ENCODE measurements around the gene GAD1.

GAD1 gene

DNA sequence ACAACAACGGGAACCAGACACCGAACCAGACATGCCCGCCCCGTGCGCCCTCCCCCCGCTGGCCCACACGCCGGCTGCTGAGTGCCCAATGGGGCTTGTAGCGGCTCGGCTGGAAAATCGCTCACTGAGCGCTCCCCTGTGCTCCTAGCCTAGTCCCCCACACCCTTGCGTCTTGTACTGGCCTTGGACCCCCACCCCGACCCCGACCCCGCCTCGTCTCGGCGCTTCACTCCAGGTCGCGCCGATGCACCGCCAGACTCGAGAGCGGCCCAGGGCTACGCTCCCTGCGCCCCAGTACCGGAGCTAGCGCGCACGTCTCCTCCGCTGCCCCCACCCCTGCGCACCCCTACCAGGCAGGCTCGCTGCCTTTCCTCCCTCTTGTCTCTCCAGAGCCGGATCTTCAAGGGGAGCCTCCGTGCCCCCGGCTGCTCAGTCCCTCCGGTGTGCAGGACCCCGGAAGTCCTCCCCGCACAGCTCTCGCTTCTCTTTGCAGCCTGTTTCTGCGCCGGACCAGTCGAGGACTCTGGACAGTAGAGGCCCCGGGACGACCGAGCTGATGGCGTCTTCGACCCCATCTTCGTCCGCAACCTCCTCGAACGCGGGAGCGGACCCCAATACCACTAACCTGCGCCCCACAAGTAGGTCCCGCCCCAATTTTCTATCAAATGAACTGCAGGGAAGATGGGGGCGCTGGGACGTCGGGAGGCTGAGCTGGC lies 1.5 kb downstream of the GAD1 start:
- DNase-seq (ENCODE audit: low read depth) = no peak

DNA sequence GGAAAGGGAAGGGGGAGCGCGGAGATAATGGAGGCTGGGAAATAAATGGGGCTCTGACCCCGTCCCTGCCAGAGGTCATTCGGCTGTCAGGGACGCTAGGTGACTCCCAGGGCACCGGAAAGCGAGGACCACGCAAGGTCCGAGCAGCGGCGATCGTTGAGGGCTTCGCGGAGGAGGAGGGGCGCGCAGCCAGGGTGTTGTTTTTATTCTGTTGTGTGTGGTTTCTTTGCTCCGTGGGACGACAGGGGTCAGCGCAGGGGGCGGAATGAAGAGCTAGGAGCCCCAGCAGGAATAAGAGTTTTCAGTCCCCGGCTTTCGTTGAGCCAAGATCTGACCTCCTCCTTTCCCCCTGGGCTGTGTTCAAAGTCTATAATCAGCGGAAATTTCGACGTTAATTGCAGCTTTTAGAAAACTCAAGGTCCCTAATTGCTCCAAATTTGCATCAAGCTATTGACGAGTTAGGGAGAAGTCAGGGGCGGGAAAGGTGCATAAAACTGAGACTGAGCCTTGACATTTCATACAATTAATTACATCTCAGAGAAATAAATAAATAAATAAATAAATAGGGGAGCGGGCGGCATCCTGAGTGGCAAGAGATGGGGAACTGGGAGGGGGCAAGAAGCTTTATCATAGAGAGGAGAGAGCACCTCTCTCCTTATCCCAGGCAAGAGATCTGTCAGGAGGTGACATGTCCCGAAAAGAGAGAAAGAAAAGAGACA lies 2.2 kb downstream of the GAD1 start:
- no peak for DNase-seq (ENCODE audit: low read depth)

DNA sequence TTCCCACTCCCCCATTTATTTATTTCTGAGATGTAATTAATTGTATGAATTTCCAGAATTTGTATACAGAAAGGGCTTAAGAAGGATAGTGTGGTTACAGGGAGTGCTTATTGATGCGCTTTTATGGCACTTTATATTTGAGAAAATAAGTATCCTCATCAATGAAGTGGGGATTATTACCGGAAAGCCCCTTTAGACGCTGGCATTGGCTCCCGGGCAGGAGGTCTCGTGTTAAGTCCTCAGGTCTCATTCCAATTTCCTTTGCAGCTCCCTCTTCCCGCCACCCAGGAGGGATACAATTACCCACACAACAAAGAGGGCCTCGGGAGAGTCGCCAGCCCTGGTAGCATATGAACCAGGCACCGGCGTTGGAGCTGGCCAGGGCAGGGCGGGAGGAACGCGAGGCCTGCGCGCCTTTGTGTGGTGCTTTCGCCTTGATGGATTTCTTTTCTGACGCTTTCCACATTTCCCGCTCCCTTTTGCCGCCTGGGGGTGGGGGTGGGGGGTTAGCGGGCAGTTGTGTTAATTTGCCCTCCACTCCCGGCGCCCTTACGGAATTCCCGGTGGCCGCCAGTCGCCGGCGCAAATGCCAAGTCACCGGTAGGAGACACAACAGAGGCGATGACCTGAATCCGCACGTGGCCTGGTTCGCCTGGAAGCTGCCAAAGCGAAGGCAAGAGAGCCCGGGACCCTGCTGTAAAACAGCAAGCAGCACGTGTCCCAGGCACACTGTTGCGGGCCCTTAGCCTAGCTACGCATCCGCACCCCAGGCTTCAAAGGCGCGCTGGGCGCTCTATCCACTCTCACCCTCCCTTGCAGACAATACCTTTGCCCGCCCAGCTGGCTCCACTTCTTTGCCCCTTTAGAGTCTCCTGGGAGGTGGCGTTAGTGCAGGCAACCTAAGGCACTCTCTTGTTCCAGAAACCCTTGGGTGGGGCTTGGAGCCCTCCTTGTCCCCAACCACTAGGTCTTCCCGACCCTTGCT lies 3.3 kb downstream of the GAD1 start:
- no peak for DNase-seq (ENCODE audit: low read depth)

DNA sequence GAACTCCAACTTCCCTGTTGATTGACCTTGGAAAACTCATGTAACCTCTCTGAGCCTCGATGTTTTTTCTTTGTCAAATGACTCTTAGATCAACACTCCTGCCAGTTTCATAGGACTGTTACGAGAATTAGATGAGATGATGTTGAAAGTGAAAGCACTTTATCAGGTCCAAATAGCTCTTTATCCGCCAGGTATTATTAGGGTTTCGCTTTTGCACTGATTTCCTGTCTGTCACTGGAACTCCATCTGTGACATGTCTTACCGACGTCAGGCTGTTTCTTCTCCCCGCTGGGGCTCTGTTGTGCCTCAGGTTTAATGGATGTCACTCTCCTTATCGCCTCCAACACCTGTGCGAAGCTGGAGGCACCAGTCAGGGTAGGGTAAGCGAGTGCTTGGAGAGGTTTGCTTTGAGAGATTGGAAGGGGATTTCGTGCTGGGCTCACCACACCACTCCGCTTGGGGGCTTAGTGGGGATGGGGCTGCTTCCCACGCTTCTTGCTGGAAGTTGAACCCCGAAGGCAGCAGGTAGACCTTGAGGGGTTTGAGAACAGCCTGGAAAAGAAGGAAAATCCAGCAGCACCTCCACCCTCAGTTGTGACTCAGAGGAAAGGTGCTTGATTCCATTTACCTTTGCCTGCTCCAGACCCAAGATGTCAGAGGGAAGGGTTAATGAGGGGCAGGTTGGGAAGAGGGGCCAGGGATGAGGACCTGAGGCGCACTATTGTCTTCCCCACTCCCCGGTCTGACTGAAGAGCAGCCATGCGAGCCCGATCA lies 4.3 kb downstream of the GAD1 start:
- DNase-seq (ENCODE audit: low read depth) = no peak

DNA sequence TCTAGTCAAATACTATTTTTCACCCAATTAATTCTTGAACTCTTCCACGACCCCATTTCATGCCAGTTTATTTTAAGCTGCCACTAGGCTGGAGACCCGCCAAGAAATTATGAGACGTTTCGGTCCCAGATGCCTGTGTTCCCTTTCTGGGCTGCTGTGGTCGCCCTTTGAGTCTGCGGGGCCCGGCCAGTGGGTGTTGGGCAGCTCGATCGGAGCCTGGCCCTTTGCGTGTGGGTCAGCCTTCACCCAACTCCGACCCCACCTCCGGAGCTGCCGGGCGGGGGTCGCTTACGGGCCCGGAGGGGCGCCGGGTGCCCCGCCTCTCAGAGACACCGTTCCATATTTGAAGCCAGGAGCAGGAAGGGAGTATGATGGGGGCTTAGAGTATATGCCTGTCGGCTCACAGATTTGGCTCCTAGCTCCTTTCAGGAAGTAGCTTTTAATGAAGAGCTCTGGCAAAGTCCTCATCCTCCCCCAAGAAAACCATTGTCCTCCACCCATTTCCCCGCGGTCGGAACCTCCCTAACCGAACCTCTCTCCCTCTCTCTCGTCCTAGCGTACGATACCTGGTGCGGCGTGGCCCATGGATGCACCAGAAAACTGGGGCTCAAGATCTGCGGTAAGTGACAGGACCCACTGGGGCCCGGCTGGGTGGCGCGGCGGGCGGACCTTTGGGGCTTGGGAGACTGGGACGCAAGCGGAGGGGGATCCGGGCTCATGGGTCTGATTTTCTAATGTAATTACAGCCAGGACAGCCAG lies 5.0 kb downstream of the GAD1 start:
- DNase-seq (ENCODE audit: low read depth) = no peak

DNA sequence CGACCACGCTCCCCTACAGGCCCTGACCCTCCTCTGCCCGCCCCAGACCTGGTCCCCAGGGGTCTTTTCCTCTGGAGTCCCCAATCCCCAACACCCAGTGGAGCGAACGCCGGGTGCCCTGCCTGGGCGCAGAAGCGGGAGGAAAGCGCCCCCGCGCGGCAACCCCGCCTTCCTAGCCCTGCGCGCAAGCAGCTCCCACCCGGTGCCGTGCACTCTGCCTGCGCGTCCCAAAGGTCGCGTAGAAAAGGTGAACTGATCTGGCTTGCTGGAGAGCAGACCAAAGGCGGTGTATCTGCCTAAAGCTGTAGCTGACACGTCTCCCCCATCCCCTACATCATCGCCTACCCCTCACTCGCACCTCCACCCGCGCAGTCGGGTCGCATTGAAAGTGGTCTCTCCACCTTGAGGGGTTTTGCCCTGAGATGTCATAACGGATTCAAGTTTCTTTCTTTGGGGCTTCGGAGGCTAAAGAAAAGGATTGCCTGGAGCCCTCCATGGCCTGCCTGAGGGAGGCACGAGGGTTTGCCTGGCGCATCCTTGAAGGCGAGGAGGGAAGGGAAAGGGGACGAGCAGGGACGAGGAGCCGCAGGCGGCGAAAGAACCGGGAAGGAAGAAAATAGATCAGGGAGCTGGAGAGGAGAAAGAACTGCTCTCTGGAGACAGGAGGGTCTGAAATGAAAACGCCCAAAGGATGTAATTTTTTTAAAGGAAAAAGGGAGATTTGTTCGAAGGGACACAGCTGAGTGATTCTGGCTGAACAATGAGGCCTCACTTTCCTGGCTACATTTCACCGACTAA lies 5.8 kb downstream of the GAD1 start:
- DNase-seq (ENCODE audit: low read depth) = no peak

DNA sequence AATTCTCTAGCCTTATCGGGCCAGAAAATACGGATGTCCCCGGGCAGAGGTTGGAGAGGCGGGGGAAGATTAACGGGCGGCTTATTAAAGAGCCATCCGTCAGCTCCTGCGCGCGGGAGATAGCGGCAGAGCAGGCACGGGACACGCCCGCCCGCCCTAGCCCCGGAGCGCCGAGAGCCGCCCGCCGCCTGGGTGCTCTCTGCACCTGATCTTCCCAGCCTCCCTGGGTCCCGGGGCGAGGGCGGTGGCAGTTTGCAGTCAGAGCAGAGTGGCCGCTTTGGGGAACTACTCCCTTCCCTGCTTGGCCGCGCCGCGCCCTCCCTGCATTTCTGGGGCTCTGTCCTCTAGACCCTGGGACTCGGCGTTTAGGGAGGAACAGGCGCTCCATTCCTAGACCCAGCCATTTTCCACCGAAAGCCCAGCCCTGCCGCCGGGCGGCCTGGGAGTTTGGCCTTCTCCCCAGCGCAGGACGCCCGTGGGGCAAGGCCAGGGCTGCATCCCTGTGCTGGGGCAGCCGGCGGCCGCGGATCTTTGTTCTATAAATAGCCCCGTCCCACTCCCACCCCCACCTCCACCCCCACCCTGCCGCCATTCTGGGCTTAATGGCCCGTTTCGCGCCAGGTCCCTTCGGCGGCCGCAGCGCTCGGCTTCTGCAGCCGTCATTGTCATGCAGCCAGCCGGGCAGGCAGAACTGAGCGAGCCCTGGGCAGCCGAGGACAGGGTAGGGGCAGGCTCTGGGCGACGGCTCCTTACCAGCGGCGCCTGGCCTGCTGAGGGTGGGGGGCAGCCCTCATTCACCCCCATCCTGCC lies 6.6 kb downstream of the GAD1 start:
- no peak for DNase-seq (ENCODE audit: low read depth)

DNA sequence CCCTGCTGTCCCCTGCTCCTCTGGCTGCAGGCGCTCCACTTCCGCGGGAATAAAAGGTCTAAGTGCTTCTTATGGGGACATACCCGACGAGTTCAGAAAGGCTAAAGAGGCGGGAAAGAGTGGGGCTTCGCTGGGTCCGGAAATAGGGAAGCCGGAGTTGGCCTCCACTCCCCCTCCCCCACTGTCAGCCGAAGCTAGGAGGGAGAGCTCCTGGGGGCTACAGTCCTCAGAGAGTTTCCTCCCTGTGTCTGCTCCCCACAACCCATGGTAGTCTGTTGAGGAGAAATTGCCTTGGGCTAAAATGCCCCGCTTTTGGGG lies 7.2 kb downstream of the GAD1 start:
- DNase-seq (ENCODE audit: low read depth) = no peak

DNA sequence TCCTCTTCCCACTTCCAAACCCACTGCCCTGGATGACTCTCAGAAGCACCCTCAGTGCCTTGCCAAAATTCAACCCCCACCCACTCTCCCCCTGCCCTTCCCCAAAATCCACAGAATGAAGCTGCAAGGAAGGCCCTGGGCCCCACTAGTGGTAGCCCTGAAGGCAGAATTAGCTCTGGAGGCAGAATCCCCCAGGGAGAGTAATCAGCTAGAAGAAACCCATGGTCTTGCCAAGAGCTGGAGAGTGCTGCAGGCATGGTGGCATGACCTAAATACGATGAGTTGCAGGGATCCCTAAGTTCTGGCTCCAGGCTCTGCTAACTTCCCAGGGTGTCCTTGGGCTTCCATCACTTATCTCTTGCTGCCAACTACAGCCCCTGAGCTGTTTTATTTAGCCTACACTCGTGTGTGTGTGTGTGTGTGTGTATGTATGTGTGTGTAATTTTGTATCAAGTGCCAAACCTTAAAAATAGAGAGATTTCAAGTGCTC lies 7.9 kb downstream of the GAD1 start:
- DNase-seq (ENCODE audit: low read depth) = no peak

DNA sequence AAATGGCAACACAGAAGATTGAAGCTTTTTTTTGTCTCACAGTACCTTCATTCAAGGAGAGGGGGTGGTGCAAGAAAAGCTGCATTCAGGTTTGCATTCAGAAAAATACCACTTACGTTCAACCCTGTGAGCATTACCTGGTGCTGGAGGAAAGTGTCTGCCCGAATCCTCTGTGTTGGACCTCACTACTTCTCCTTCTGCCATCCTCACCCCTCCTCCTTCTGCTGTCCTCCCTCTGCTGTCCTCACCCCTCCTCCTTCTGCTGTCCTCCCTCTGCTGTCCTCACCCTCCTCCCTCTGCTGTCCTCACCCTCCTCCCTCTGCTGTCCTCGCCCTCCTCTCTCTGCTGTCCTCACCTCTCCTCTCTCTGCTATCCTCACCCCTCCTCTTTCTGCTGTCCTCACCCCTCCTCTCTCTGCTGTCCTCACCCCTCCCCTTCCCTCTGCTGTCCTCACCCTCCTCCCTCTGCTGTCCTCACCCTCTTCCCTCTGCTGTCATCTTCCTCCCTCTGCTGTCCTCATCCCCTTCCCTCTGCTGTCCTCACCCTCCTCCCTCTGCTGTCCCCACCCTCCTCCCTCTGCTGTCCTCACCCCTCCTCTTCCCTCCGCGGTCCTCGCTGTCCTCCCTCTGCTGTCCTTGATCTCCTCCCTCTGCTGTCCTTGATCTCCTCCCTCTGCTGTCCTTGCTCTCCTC lies 11.3 kb downstream of the GAD1 start:
- no peak for DNase-seq (ENCODE audit: low read depth)

DNA sequence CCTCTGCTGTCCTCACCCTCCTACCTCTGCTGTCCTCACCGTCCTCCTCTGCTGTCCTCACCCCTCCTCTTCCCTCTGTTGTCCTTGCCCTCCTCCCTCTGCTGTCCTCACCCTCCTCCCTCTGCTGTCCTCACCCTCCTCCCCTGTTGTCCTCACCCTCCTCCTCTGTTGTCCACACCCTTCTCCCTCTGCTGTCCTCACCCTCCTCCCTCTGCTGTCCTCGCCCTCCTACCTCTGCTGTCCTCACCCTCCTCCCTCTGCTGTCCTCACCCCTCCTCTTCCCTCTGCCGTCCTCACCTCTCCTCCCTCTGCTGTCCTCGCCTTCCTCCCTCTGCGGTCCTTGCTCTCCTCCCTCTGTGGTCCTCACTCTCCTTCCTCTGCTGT lies 11.8 kb downstream of the GAD1 start:
- no peak for DNase-seq (ENCODE audit: low read depth)

DNA sequence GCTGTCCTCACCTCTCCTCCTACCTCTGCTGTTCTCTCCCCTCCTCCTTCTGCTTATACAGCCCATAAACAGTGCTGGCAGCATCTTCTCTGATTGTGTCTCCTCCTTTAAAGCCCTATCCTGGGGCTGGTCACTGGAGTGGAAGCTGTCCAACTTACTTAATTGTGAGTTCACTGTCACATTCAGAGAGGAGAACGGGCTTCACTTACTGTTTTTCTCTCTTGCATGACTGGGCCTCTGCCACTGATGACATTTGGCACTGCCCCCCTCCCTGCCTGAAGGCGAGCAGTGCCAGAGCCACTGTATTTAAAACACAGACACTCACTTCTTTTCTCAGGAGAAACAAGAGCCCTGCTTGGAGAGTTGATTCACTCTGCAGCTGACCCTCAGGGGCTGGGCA lies 12.3 kb downstream of the GAD1 start:
- no peak for DNase-seq (ENCODE audit: low read depth)

DNA sequence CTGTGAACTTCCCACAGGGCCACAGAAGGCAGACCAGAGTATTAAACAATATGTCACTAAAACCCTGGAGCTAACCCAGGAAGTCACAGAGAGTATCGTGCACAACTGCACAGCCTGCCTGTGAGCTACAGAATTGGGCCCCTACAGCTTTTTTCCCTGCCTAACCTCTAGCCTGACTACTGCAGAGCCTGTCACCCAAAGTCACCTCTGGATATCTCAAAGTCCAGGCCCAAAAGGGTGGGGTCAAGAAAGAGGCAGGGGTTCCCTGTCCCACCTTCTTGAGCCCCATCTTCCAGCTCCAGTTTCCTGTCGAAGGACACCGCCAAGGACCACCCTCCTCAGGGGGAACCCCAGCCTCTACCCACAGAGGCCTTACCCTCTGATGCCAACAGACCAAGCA lies 13.5 kb downstream of the GAD1 start:
- no peak for DNase-seq (ENCODE audit: low read depth)

DNA sequence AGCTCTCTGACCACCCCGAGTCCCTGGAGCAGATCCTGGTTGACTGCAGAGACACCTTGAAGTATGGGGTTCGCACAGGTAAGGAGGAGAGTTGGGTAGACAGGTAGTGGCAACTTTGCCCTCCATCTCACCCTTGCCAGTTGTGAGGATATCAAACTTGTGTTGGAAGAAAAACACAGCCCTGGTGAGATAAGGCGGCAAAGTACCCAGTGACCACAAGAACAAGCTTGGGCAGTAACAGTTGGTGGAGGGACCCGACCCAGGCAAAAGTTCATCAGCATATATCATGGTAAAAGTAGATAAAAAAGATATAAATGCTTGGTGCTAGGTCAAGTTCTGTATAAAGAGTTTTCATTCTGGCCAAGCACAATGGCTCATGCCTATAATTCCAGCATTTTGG lies 14.4 kb downstream of the GAD1 start:
- no peak for DNase-seq (ENCODE audit: low read depth)

DNA sequence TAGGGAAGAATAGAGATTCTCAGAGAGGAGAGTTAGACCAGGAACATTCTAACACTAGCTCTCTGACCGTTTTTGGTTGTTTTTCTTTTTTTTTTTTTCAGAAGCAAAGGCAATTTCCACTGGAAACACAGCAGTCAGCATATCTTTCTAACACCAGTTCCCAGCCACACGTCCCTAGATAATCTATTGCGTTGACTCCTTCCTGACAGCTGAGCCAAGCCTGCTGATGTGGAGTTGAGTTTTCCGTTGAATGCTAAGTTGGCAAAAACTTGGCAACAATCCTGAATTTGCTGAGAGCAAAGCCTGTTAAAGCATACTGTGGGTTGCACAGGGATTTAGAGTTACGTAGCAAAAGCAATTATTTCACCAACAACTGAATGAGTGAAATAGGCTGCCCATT lies 19.3 kb downstream of the GAD1 start:
- no peak for DNase-seq (ENCODE audit: low read depth)

DNA sequence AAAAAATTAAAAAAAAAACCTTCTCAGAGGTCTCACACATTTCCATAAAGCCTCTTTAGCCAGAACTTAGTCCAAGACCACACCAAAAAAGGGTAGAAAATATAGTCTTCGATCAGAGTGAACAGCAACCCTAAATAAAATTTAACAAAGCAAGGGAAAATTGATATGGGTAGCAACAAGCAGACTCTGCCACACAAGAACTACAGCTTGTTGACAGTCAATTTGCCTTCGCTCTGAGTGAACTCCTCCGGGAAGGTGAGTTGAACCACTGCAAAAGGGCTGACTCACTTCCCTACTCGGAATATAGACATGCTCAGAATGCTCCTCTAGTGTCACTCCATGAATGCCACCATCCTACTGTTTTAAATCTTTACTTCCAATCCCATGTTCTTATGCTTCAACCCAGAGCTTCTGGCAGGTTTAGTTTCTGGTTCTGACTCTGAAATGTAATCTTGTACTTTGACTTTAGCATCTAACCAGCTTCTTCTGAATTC lies 24.1 kb downstream of the GAD1 start:
- DNase-seq (ENCODE audit: low read depth) = no peak

DNA sequence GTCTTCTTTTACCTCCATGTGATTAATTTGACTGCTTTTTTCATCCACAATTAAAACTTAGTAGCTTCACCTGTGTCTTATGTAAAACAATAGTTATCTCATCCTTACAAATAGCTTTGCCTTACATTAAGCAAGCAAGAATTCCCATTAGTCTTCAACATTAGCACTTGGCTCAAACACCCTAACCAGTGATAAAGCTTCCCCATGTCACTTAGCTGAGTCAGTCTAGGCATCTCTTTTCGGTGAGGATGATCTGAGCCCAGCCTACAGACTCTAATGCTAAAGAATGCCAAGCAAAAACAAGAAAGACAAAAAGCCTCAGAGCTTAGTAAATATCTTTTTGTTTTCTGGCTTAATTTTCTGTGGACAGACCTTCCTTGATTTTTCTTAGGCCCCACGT lies 26.1 kb downstream of the GAD1 start:
- no peak for DNase-seq (ENCODE audit: low read depth)

DNA sequence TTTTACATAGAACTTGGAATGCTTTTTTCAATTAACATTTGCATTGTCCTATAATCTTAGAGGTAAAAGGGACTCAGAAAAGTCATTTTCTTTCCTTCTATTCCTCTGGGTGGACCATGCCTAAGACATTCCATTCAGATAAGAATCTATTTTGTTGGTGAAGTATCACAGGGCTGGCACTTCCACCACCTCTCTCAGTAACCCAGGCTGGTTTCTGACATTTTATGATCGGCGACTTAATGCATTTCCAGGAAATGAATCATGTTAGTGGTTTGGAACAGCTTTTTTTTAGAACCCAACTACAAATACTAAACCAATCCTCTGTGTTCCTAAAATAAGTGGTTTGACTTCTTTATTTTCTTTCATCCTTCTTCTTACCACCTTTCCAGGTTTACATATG lies 27.0 kb downstream of the GAD1 start:
- DNase-seq (ENCODE audit: low read depth) = no peak

DNA sequence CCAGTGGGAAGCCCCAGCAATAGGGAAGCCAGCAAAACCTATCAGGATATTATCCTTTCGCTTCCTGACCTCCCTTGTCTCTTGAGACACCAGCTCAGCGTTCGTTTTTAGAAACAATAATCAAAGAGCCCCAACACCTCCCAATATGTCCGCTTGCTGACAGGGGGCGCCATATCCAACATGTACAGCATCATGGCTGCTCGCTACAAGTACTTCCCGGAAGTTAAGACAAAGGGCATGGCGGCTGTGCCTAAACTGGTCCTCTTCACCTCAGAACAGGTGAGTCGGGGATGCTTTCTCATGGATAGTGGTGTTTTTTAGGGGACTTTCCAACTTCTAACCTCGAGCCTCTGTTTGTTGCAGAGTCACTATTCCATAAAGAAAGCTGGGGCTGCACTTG lies 28.7 kb downstream of the GAD1 start:
- DNase-seq (ENCODE audit: low read depth) = no peak
